SIG-M5 treated with dmso at 0.1 percent for 504 hours (cell line): ENCODE measurements around the gene SREBF2.
A peak's percentile ranks its signal among the peaks of the same experiment; 100 is the strongest.
"Not testable (repeated sequence)": the region's sequence is repeated elsewhere in the genome, so short reads cannot be mapped to it uniquely, and the experiment has no call there.

Experiments
- DNase-seq: peaks from one replicate; lab custom pipeline; 2025; ENCODE audit not compliant: unreplicated experiment; lab: John Stamatoyannopoulos, UW

SREBF2 gene

GRCh38 chr22:41940832-41941765 lies 108.2 kb downstream of the SREBF2 start:
- DNase-seq = peak; percentile 60

- no peak for DNase-seq
Measured at GRCh38 chr22:41943661-41944209, 110.8 kb downstream of the SREBF2 start.

- peak; percentile 93 for DNase-seq
Measured at GRCh38 chr22:41946629-41947423, 113.9 kb downstream of the SREBF2 start, which contains the start of gene CENPM. CENPM (minus strand) TSS chr22:41947152; CDS start chr22:41947076, 76 bp downstream.

- DNase-seq = no peak
Measured at GRCh38 chr22:41947424-41948080, 114.6 kb downstream of the SREBF2 start.

GRCh38 chr22:41948142-41948541 lies 115.2 kb downstream of the SREBF2 start:
- no peak for DNase-seq

- DNase-seq = not testable (repeated sequence)
Measured at GRCh38 chr22:41948928-41949296, 116.0 kb downstream of the SREBF2 start.

GRCh38 chr22:41949297-41949965 lies 116.5 kb downstream of the SREBF2 start:
- DNase-seq = no peak

GRCh38 chr22:41951898-41952474 lies 119.1 kb downstream of the SREBF2 start, which contains the start of gene SMIM45:
SMIM45 (plus strand) TSS chr22:41952150.
- no peak for DNase-seq

GRCh38 chr22:41952713-41953112 lies 119.8 kb downstream of the SREBF2 start:
- DNase-seq = no peak
